Endothelial cell of umbilical vein (primary cell): ENCODE measurements around the gene BTK. TPM values are rescaled to one million over a fixed set of nuclear protein-coding genes. Genes with fewer than 3 reads are reported as not detected.

ENCODE experiments used
- BruUV-seq: library from RNA; stranded (reverse); fragments of 400-500 nt; replicated peaks from 2 replicates; lab custom pipeline; 2021; lab: Mats Ljungman, UMichigan
- CTCF ChIA-PET: fragments of 300-600, 350-600 bp; sonication (Branson Sonifier 250); formaldehyde crosslinking; loops from one replicate; lab custom pipeline; 2021; ENCODE audit warnings: antibody characterized with exemption, inconsistent platforms; lab: Charles Lee
- POLR2A ChIA-PET: fragments of 300-600, 350-600 bp; sonication (Branson Sonifier 250); formaldehyde crosslinking; loops from one replicate; lab custom pipeline; 2021; ENCODE audit warnings: antibody characterized with exemption, inconsistent platforms; lab: Charles Lee
- DNase-seq: peaks from one replicate; pipeline ENCODE4 v3.0.0-alpha.2; 2011; ENCODE audit warnings: low read depth, low spot score
- FAIRE-seq: peaks from 2 replicates; lab custom pipeline; 2011; peaks lifted over from hg19 to GRCh38; lab: Jason Lieb, UNC
- H2AFZ ChIP-seq: 2 replicates; pipeline ENCODE4 v1.6.0; 2012; ENCODE audit warnings: low read depth, low read length, control low read depth, inconsistent platforms
- H3K27ac ChIP-seq: 2 replicates; pipeline ENCODE4 v1.5.1; 2011; ENCODE audit warnings: low read depth, mild to moderate bottlenecking, control low read depth, low read length, moderate library complexity; ENCODE audit not compliant: insufficient read depth
- H3K27me3 ChIP-seq, 2 experiments: 2 replicates each; pipeline versions ENCODE4 v1.6.0 to v1.6.1; 2011; ENCODE audit warnings: low read length in 2 of 2, mixed read lengths in 1 of 2; ENCODE audit not compliant: control insufficient read depth in 2 of 2, insufficient read depth in 2 of 2
- H3K36me3 ChIP-seq, 2 experiments: 2 replicates in 1 of 2; 3 replicates in 1 of 2; pipeline ENCODE4 v1.5.1; 2011; ENCODE audit warnings: low read length in 2 of 2, mild to moderate bottlenecking in 1 of 2, moderate library complexity in 1 of 2; ENCODE audit not compliant: control insufficient read depth in 2 of 2, insufficient read depth in 2 of 2; ENCODE audit errors: extremely low read depth in 1 of 2
- H3K4me1 ChIP-seq: 3 replicates; pipeline ENCODE4 v1.5.1; 2011; ENCODE audit warnings: mild to moderate bottlenecking, low read length; ENCODE audit not compliant: control insufficient read depth, insufficient read depth; ENCODE audit errors: extremely low read depth
- H3K4me2 ChIP-seq: 2 replicates; pipeline ENCODE4 v1.6.1; 2011; ENCODE audit warnings: low read length, control low read depth, mixed read lengths; ENCODE audit not compliant: insufficient read depth
- H3K4me3 ChIP-seq, 3 experiments: fragments of 200-600 bp in 1 of 3; sonication (generic), shearing (Covaris generic) in 1 of 3; replicated peaks in 1 of 3; 2 replicates each; pipeline ENCODE4 v1.5.1; 2011 to 2016; ENCODE audit warnings: control low read depth in 3 of 3, low read length in 3 of 3, mild to moderate bottlenecking in 2 of 3, inconsistent platforms in 1 of 3, low read depth in 1 of 3, moderate library complexity in 1 of 3; ENCODE audit not compliant: insufficient read depth in 1 of 3
- H3K79me2 ChIP-seq: 2 replicates; pipeline ENCODE4 v1.6.0; 2012; ENCODE audit warnings: low read length, inconsistent platforms; ENCODE audit not compliant: control insufficient read depth, insufficient read depth
- H3K9ac ChIP-seq: replicated peaks from 2 replicates; pipeline ENCODE3; 2011; ENCODE audit warnings: low read length, control low read depth; ENCODE audit not compliant: insufficient read depth; ENCODE audit errors: extremely low read depth
- H3K9me1 ChIP-seq: replicated peaks from 3 replicates; pipeline ENCODE4 v1.6.0; 2011; ENCODE audit warnings: mild to moderate bottlenecking, low read length; ENCODE audit not compliant: control insufficient read depth, insufficient read depth; ENCODE audit errors: extremely low read depth
- H3K9me3 ChIP-seq: replicated peaks from 2 replicates; pipeline ENCODE4 v1.5.1; 2012; ENCODE audit warnings: low read length, inconsistent platforms; ENCODE audit not compliant: control insufficient read depth, insufficient read depth
- H4K20me1 ChIP-seq: replicated peaks from 2 replicates; pipeline ENCODE3; 2011; ENCODE audit warnings: mild to moderate bottlenecking, low read length; ENCODE audit not compliant: control insufficient read depth, insufficient read depth; ENCODE audit errors: extremely low read depth
- EZH2 ChIP-seq: IDR thresholded peaks from 2 replicates; pipeline ENCODE4 v1.6.1; 2012; ENCODE audit warnings: borderline replicate concordance, low read depth, mild to moderate bottlenecking, moderate library complexity, low read length, inconsistent platforms; ENCODE audit not compliant: severe bottlenecking
- FOS ChIP-seq: IDR thresholded peaks from 2 replicates; pipeline ENCODE4 v1.6.1; 2011; ENCODE audit warnings: mild to moderate bottlenecking, low read length, moderate library complexity, borderline replicate concordance; ENCODE audit not compliant: insufficient read depth
- GATA2 ChIP-seq: IDR thresholded peaks from 2 replicates; pipeline ENCODE4 v1.7.0; 2011; ENCODE audit warnings: low read depth, mild to moderate bottlenecking, moderate library complexity, mixed read lengths, low read length; ENCODE audit not compliant: insufficient read length, insufficient read depth
- JUN ChIP-seq: IDR thresholded peaks from 2 replicates; pipeline ENCODE4 v1.6.1; 2011; ENCODE audit warnings: borderline replicate concordance, low read depth; ENCODE audit not compliant: insufficient read length, insufficient read depth
- MYC ChIP-seq: IDR thresholded peaks from one replicate; pipeline ENCODE4 v1.6.1; 2011; ENCODE audit warnings: mild to moderate bottlenecking, low read depth, low read length
- POLR2A ChIP-seq: IDR thresholded peaks from 2 replicates; pipeline ENCODE4 v1.6.1; 2012; ENCODE audit warnings: low read depth, mild to moderate bottlenecking, control low read depth, low read length
- POLR2AphosphoS5 ChIP-seq: IDR thresholded peaks from 2 replicates; pipeline ENCODE4 v1.6.1; 2012; ENCODE audit warnings: low read depth, mild to moderate bottlenecking, control low read depth, low read length, moderate library complexity; ENCODE audit not compliant: insufficient read depth
- dilution Hi-C: fragments of 300-500 bp; cut with MboI; formaldehyde crosslinking; loops from one replicate; pipeline ENCODE4 v1.15.0; 2019; ENCODE audit warnings: low sequenced_read_pairs; ENCODE audit not compliant: extremely low pct_ligation_motif_present
- intact Hi-C: fragments of 100-400 bp; cut with micrococcal nuclease; formaldehyde crosslinking; loops from one replicate; pipeline ENCODE4 v1.10.0; 2022
- polyA plus RNA-seq, 4 experiments: library from polyadenylated mRNA; depleted of rRNA in 3 of 4; stranded (reverse) in 3 of 4; unstranded in 1 of 4; fragments of >200 nt; gene quantifications; 2 replicates each; pipeline versions ENCODE4 v1.2.1 to v1.2.3, GENCODE V29; 2011 to 2012; ENCODE audit warnings: missing spikeins in 1 of 4
- total RNA-seq: library from RNA; stranded (reverse); gene quantifications from 2 replicates; pipeline ENCODE4 v1.2.3, GENCODE V29; 2021
- TF ChIP-seq, protein P1 (sequence below), 2 donors: IDR thresholded peaks; 1 replicate in 1 of 2; 2 replicates in 1 of 2; pipeline ENCODE4 v1.5.1; 2011; ENCODE audit warnings: low read length in 2 of 2, mild to moderate bottlenecking in 2 of 2, moderate library complexity in 2 of 2, control low read depth in 1 of 2, inconsistent platforms in 1 of 2, low read depth in 1 of 2; ENCODE audit not compliant: insufficient read depth in 1 of 2; ENCODE audit errors: extremely low read depth in 1 of 2
- TF ChIP-seq, protein P2 (sequence below): IDR thresholded peaks from 2 replicates; pipeline ENCODE4 v1.6.1; 2011; ENCODE audit not compliant: insufficient read depth, insufficient read length

Gene BTK
- total and polyA plus RNA-seq, 2 donors (not counting 3 experiments of a cell fraction or from before 2014, with no cell fraction given) = 0.11 to 0.13 TPM

DNA sequence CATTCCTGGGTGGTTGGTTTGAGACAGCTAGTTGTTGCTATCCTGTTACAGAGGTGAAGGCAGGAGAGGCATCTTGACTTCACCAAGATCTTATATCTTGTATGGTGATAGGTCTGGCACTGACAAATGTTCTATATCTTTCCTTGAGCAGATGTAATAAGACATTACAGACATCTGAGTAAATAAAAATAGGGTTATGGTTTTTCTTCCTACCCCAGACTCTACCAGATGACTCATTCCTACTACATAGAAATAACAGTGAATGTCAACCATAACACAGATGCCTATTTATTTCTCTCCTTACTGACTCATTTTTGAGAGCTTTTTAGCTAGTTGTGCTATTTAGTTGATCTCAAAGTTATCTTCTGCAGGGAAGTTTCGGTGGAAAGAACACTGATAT, 43.9 kb upstream of the BTK start:
- Histone ChIP-seq H3K79me2 (no peaks in the 10 kb centered on the region), H4K20me1 (no peaks in the 10 kb centered on the region), H3K4me3 (no peak overlapping the region), H3K9me3 (no peaks in the 10 kb centered on the region), H3K9me1 (no peaks in the 10 kb centered on the region), H3K36me3 (peaks cover 0 to 2% of the 10 kb centered on the region in 2 experiments), H3K27ac (no peak overlapping the region), H3K4me1 (no peaks in the 10 kb centered on the region), H2AFZ (no peak overlapping the region), H3K27me3 (no peaks in the 10 kb centered on the region), H3K9ac (no peak overlapping the region), H3K4me2 (no peak overlapping the region)
- dilution Hi-C loops = no loop called here
- FAIRE-seq (peak; percentile 76), DNase-seq (no peak)
- BruUV-seq = no TSS peak
- ChIA-PET CTCF (no interaction called here), POLR2A (no interaction called here)
- intact Hi-C loops = no loop called here
- TF ChIP-seq, protein P1, sequence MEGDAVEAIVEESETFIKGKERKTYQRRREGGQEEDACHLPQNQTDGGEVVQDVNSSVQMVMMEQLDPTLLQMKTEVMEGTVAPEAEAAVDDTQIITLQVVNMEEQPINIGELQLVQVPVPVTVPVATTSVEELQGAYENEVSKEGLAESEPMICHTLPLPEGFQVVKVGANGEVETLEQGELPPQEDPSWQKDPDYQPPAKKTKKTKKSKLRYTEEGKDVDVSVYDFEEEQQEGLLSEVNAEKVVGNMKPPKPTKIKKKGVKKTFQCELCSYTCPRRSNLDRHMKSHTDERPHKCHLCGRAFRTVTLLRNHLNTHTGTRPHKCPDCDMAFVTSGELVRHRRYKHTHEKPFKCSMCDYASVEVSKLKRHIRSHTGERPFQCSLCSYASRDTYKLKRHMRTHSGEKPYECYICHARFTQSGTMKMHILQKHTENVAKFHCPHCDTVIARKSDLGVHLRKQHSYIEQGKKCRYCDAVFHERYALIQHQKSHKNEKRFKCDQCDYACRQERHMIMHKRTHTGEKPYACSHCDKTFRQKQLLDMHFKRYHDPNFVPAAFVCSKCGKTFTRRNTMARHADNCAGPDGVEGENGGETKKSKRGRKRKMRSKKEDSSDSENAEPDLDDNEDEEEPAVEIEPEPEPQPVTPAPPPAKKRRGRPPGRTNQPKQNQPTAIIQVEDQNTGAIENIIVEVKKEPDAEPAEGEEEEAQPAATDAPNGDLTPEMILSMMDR (IDR thresholded peaks at IDR 0.05; ENCODE audit: extremely low read depth in 1 of 2, insufficient read depth in 1 of 2, low read depth in 1 of 2, low read length in 2 of 2) = no peak
- peak; percentile 50 for TF ChIP-seq FOS

DNA sequence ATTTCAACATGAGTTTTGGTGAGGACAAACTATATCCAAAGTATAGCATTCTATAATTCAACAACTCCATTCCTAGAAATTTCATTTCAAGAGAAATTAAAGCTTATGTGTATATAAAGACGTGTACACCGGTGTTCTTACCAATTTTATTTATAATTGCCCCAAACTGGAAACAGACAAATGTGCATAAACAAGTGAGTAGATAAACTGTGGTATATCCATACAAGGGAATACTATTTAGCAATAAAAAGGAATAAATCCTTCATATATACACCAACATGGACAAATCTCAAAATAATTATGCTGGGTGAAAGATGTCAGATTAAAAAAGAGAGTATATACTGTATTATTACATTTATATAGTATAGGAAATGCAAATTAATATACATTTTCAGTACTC, 42.0 kb upstream of the BTK start:
- Histone ChIP-seq H3K79me2 (no peaks in the 10 kb centered on the region), H3K9me1 (no peaks in the 10 kb centered on the region), H3K9ac (no peak overlapping the region), H3K4me2 (no peak overlapping the region), H3K27ac (no peak overlapping the region), H3K9me3 (no peaks in the 10 kb centered on the region), H3K4me1 (no peaks in the 10 kb centered on the region), H3K4me3 (no peak overlapping the region), H3K36me3 (peaks cover 1 to 2% of the 10 kb centered on the region in 2 experiments), H2AFZ (no peak overlapping the region), H3K27me3 (no peaks in the 10 kb centered on the region), H4K20me1 (no peaks in the 10 kb centered on the region)
- TF ChIP-seq MYC (no peak), POLR2A (no peak), GATA2 (no peak), JUN (no peak), FOS (no peak), EZH2 (no peak), POLR2AphosphoS5 (no peak)
- TF ChIP-seq, protein P2, sequence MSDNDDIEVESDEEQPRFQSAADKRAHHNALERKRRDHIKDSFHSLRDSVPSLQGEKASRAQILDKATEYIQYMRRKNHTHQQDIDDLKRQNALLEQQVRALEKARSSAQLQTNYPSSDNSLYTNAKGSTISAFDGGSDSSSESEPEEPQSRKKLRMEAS = no peak
- TF ChIP-seq, protein P1 (IDR thresholded peaks at IDR 0.05; ENCODE audit: extremely low read depth in 1 of 2, insufficient read depth in 1 of 2, low read depth in 1 of 2, low read length in 2 of 2) = no peak
- intact Hi-C loops = no loop called here
- DNase-seq (no peak), FAIRE-seq (no peak)
- dilution Hi-C loops = no loop called here
- BruUV-seq = no TSS peak
- ChIA-PET POLR2A (no interaction called here), CTCF (interaction anchor here (1.9 kb wide), 1 partner anchor 9 kb away, joined by 5 read pairs; no protein-coding TSS in a partner anchor)
